SK-N-SH (cell line): ENCODE data around the gene NCS1. TPM values are rescaled to one million over a fixed set of nuclear protein-coding genes. Genes with fewer than 3 reads are reported as not detected.

ENCODE experiments used
- CTCF ChIA-PET: fragments of 300-600, 350-600 bp; formaldehyde crosslinking; extraction: SDS; loops from one replicate; lab custom pipeline; 2021; lab: Yijun Ruan, JAX
- POLR2A ChIA-PET: fragments of 350-600 bp; sonication (Branson Sonifier 250); formaldehyde crosslinking; extraction: SDS; loops from one replicate; lab custom pipeline; 2020; ENCODE audit warnings: antibody characterized with exemption, inconsistent platforms; lab: Yijun Ruan, JAX
- DNase-seq: peaks from one replicate; pipeline ENCODE4 v3.0.0; 2012
- H2AFZ ChIP-seq: fragments of 200-600 bp; sonication (generic); 2 replicates; pipeline ENCODE4 v1.8.1; 2016; ENCODE audit warnings: antibody characterized with exemption, mild to moderate bottlenecking, low read depth
- H3F3A ChIP-seq: fragments of 200-600 bp; sonication (generic); replicated peaks from 2 replicates; pipeline ENCODE3; 2016; ENCODE audit warnings: antibody characterized with exemption, mild to moderate bottlenecking; ENCODE audit not compliant: insufficient read depth
- H3K27ac ChIP-seq, 2 experiments: fragments of 200-500 bp in 1 of 2; fragments of 200-600 bp in 1 of 2; sonication (Bioruptor generic) in 1 of 2; sonication (generic), shearing (Covaris generic) in 1 of 2; 2 replicates each; pipeline versions ENCODE4 v1.5.1 to v1.6.1; 2014 to 2016; ENCODE audit warnings: low read depth in 2 of 2, inconsistent platforms in 1 of 2, low read length in 1 of 2, mild to moderate bottlenecking in 1 of 2, mixed read lengths in 1 of 2
- H3K27me3 ChIP-seq: fragments of 200-600 bp; sonication (generic), shearing (Covaris generic); 2 replicates; pipeline ENCODE4 v1.6.1; 2016; ENCODE audit warnings: mixed run types; ENCODE audit not compliant: insufficient read depth
- H3K36me3 ChIP-seq, 2 experiments: fragments of 200-500 bp in 1 of 2; fragments of 200-600 bp in 1 of 2; sonication (Bioruptor generic) in 1 of 2; sonication (generic) in 1 of 2; replicated peaks in 1 of 2; 2 replicates each; pipeline versions ENCODE3 to v1.5.1; 2014 to 2016; ENCODE audit warnings: low read length in 1 of 2, mild to moderate bottlenecking in 1 of 2; ENCODE audit not compliant: insufficient read depth in 2 of 2, control insufficient read depth in 1 of 2
- H3K4me1 ChIP-seq, 2 experiments: fragments of 200-500 bp in 1 of 2; fragments of 200-600 bp in 1 of 2; sonication (Bioruptor generic) in 1 of 2; sonication (generic), shearing (Covaris generic) in 1 of 2; 2 replicates each; pipeline versions ENCODE4 v1.5.1 to v1.6.1; 2014 to 2016; ENCODE audit warnings: low read depth in 1 of 2, low read length in 1 of 2, mixed run types in 1 of 2; ENCODE audit not compliant: insufficient read depth in 2 of 2, control insufficient read depth in 1 of 2
- H3K4me2 ChIP-seq: fragments of 200-600 bp; sonication (generic), shearing (Covaris generic); 2 replicates; pipeline ENCODE4 v1.6.1; 2017; ENCODE audit warnings: mixed run types
- H3K4me3 ChIP-seq, 2 experiments: fragments of 200-500 bp in 1 of 2; fragments of 200-600 bp in 1 of 2; sonication (Bioruptor generic) in 1 of 2; sonication (generic), shearing (Covaris generic) in 1 of 2; 2 replicates each; pipeline versions ENCODE4 v1.5.1 to v1.8.1; 2014 to 2016; ENCODE audit warnings: low read depth in 2 of 2, inconsistent platforms in 1 of 2, low read length in 1 of 2, mild to moderate bottlenecking in 1 of 2, mixed read lengths in 1 of 2, moderate library complexity in 1 of 2
- H3K79me2 ChIP-seq: fragments of 200-600 bp; sonication (generic); 2 replicates; pipeline ENCODE4 v1.8.1; 2017; ENCODE audit warnings: mild to moderate bottlenecking; ENCODE audit not compliant: insufficient read depth
- H3K9ac ChIP-seq: fragments of 200-600 bp; sonication (generic); 2 replicates; pipeline ENCODE4 v1.6.1; 2017; ENCODE audit warnings: mixed run types
- H3K9me2 ChIP-seq: fragments of 200-600 bp; sonication (generic); 2 replicates; pipeline ENCODE4 v1.6.1; 2017; ENCODE audit warnings: mixed run types
- H3K9me3 ChIP-seq: fragments of 200-600 bp; sonication (generic); 2 replicates; pipeline ENCODE4 v1.6.1; 2017; ENCODE audit warnings: mixed run types, mild to moderate bottlenecking, moderate library complexity
- H4K20me1 ChIP-seq: fragments of 200-600 bp; sonication (generic); 2 replicates; pipeline ENCODE4 v1.6.1; 2017; ENCODE audit warnings: mild to moderate bottlenecking, mixed run types; ENCODE audit not compliant: insufficient read depth
- EP300 ChIP-seq, 2 experiments: IDR thresholded peaks; 2 replicates each; pipeline versions ENCODE4 v1.4.0 to v1.6.1; 2012; ENCODE audit warnings: borderline replicate concordance in 1 of 2, low read depth in 1 of 2, low read length in 1 of 2
- MEF2A ChIP-seq: IDR thresholded peaks from 2 replicates; pipeline ENCODE4 v1.4.0; 2012; ENCODE audit warnings: low read depth, borderline replicate concordance
- MXI1 ChIP-seq: IDR thresholded peaks from 2 replicates; pipeline ENCODE4 v1.6.1; 2012; ENCODE audit warnings: mild to moderate bottlenecking, low read depth, low read length, improper control_type of control experiment
- POLR2AphosphoS5 ChIP-seq: IDR thresholded peaks from 2 replicates; pipeline ENCODE4 v1.6.1; 2012; ENCODE audit warnings: low read depth, low read length
- RAD21 ChIP-seq: IDR thresholded peaks from 2 replicates; pipeline ENCODE4 v1.6.1; 2012; ENCODE audit warnings: mild to moderate bottlenecking, low read length
- RFX5 ChIP-seq: IDR thresholded peaks from 2 replicates; pipeline ENCODE4 v1.6.1; 2012; ENCODE audit warnings: mild to moderate bottlenecking, improper control_type of control experiment, low read length
- RXRA ChIP-seq: IDR thresholded peaks from 2 replicates; pipeline ENCODE4 v1.4.0; 2012; ENCODE audit warnings: low read depth, mild to moderate bottlenecking, borderline replicate concordance
- SIN3A ChIP-seq: IDR thresholded peaks from 2 replicates; pipeline ENCODE4 v1.6.1; 2012; ENCODE audit warnings: low read depth, mild to moderate bottlenecking, low read length, moderate library complexity, borderline replicate concordance
- TEAD4 ChIP-seq: IDR thresholded peaks from 2 replicates; pipeline ENCODE4 v1.4.0; 2012; ENCODE audit warnings: mild to moderate bottlenecking, borderline replicate concordance; ENCODE audit not compliant: insufficient read depth
- ZBTB33 ChIP-seq: IDR thresholded peaks from 2 replicates; pipeline ENCODE4 v1.4.0; 2012; ENCODE audit warnings: low read depth, borderline replicate concordance
- WGBS: methylation state at CpG from one replicate; pipeline ENCODE4 v1.1.6; 2017; ENCODE audit warnings: low lambda C conversion rate; 5-methylcytosine and 5-hydroxymethylcytosine counted together
- polyA plus RNA-seq, 3 experiments: library from polyadenylated mRNA; depleted of rRNA; stranded (reverse); fragments of >200 nt; gene quantifications; 2 replicates each; pipeline ENCODE4 v1.2.3, GENCODE V29; 2012

The NCS1 gene
- polyA plus RNA-seq, 1 of the 3 experiments (the other 2 are of a cell fraction): 40.6 TPM

- H3K27ac ChIP-seq: peak overlapping the region in 1 of 2 experiments; percentile 41; a peak in 1 of 4 replicates
- TF ChIP-seq RFX5 (no peak), ZBTB33 (no peak), MEF2A (no peak), MXI1 (no peak), POLR2AphosphoS5 (no peak)
- TF ChIP-seq, all 33 proteins: peak for 0
- no peak overlapping the region for H3K4me3 ChIP-seq
- no peak overlapping the region for H3K4me2 ChIP-seq
- WGBS: 97% methylated on average over 20 of the region's 20 CpGs
- DNase-seq: no peak
- H3K27me3 ChIP-seq: no peaks in the 10 kb centered on the region
- POLR2A ChIA-PET: no interaction called here
- no peak overlapping the region for H3K9ac ChIP-seq
- H2AFZ ChIP-seq: no peak overlapping the region
- H3K4me1 ChIP-seq: peaks cover 4 to 43% of the 10 kb centered on the region in 2 experiments; a peak in 2 of 4 replicates
- H3K9me3 ChIP-seq: no peaks in the 10 kb centered on the region
- H4K20me1 ChIP-seq: peaks cover 44% of the 10 kb centered on the region
- peaks cover 81% of the 10 kb centered on the region; the same call in 1 of the 2 replicates for H3K79me2 ChIP-seq
- no peaks in the 10 kb centered on the region for H3K9me2 ChIP-seq
- no peaks in the 10 kb centered on the region for H3K36me3 ChIP-seq
- CTCF ChIA-PET: interaction anchor here (1.0 to 1.5 kb wide), 3 partner anchors 9 to 105 kb away, joined by 3 to 6 read pairs (median 4); no protein-coding TSS in a partner anchor
- no peaks in the 10 kb centered on the region for H3F3A ChIP-seq
These were observed 39.5 kb downstream of the NCS1 start for GRCh38 chr9:130211548-130212226.

- no peaks in the 10 kb centered on the region for H3K27me3 ChIP-seq
- ChIA-PET CTCF (interaction anchor here (1.0 kb wide), 1 partner anchor 8 kb away, joined by 3 read pairs; no protein-coding TSS in a partner anchor), POLR2A (no interaction called here)
- H2AFZ ChIP-seq: no peak overlapping the region
- WGBS: 90% methylated on average over 13 of the region's 17 CpGs
- H3F3A ChIP-seq: no peaks in the 10 kb centered on the region
- TF ChIP-seq RFX5 (no peak), TEAD4 (no peak), SIN3A (no peak), RAD21 (no peak), RXRA (no peak), EP300 (IDR thresholded peaks at IDR 0.05; ENCODE audit: borderline replicate concordance in 1 of 2, low read depth in 1 of 2, low read length in 1 of 2) (no peak)
- no peak overlapping the region for H3K9ac ChIP-seq
- H3K27ac ChIP-seq: peak overlapping the region in 1 of 2 experiments; percentile 41; a peak in 1 of 4 replicates
- peaks cover 4 to 43% of the 10 kb centered on the region in 2 experiments; a peak in 2 of 4 replicates for H3K4me1 ChIP-seq
- no peaks in the 10 kb centered on the region for H3K9me3 ChIP-seq
- H3K79me2 ChIP-seq: peaks cover 75% of the 10 kb centered on the region; the same call in 1 of the 2 replicates
- H3K9me2 ChIP-seq: no peaks in the 10 kb centered on the region
- H3K36me3 ChIP-seq: peaks cover 0 to 2% of the 10 kb centered on the region in 2 experiments
- no peak overlapping the region for H3K4me3 ChIP-seq
- peaks cover 43% of the 10 kb centered on the region for H4K20me1 ChIP-seq
- no peak for DNase-seq
- H3K4me2 ChIP-seq: no peak overlapping the region
These were observed 40.5 kb downstream of the NCS1 start for GRCh38 chr9:130212543-130213297.
